HEK293 (cell line): ENCODE results near the gene PPP1R12C.

Experiments
- CTCF ChIA-PET: fragments of 350-600 bp; formaldehyde crosslinking; extraction: SDS; loops from one replicate; lab custom pipeline; 2021; ENCODE audit warnings: antibody characterized with exemption; lab: Yijun Ruan, JAX
- POLR2A ChIA-PET: fragments of 300-600 bp; formaldehyde crosslinking; extraction: SDS; loops from one replicate; lab custom pipeline; 2020; ENCODE audit warnings: antibody characterized with exemption, inconsistent platforms; lab: Yijun Ruan, JAX
- H3K27ac ChIP-seq: fragments of 200-500 bp; sonication (Bioruptor generic); 2 replicates; pipeline ENCODE4 v1.5.1; 2014; ENCODE audit warnings: low read depth, low read length, control low read depth, inconsistent platforms; ENCODE audit errors: extremely low read depth
- H3K36me3 ChIP-seq, 2 experiments: fragments of 200-500 bp in 1 of 2; sonication (Bioruptor generic) in 1 of 2; 1 replicate in 1 of 2; 2 replicates in 1 of 2; pipeline ENCODE4 v1.5.1; 2014 to 2017; ENCODE audit warnings: inconsistent platforms in 2 of 2, low read length in 2 of 2; ENCODE audit not compliant: control insufficient read depth in 2 of 2, insufficient read depth in 1 of 2
- H3K4me1 ChIP-seq: fragments of 200-500 bp; sonication (Bioruptor generic); 2 replicates; pipeline ENCODE4 v1.5.1; 2014; ENCODE audit warnings: mild to moderate bottlenecking, low read length, inconsistent platforms; ENCODE audit not compliant: control insufficient read depth, insufficient read depth
- H3K4me3 ChIP-seq: 2 replicates; pipeline ENCODE4 v1.5.1; 2011; ENCODE audit warnings: low read depth, mild to moderate bottlenecking, control low read depth, low read length, moderate library complexity
- H3K9me3 ChIP-seq: fragments of 200-500 bp; sonication (Bioruptor generic); 2 replicates; pipeline ENCODE4 v1.5.1; 2014; ENCODE audit warnings: low read depth, low read length, inconsistent platforms; ENCODE audit not compliant: control insufficient read depth, insufficient read depth
- CTCF ChIP-seq: fragments of 450-650 bp; formaldehyde crosslinking; IDR thresholded peaks from 2 replicates; pipeline ENCODE4 v1.5.1; 2016; ENCODE audit warnings: missing biosample characterization, missing genetic modification characterization
- GLIS1 ChIP-seq: fragments of 450-650 bp; formaldehyde crosslinking; IDR thresholded peaks from 2 replicates; pipeline ENCODE4 v1.5.1; 2016; ENCODE audit warnings: missing biosample characterization, missing genetic modification characterization
- HOXD13 ChIP-seq: sonication (generic); formaldehyde crosslinking; IDR thresholded peaks from 2 replicates; pipeline ENCODE4 v1.8.0; 2022; ENCODE audit warnings: missing genetic modification reagents, borderline replicate concordance
- KLF16 ChIP-seq: fragments of 450-650 bp; formaldehyde crosslinking; IDR thresholded peaks from 2 replicates; pipeline ENCODE4 v1.5.1; 2017; ENCODE audit warnings: missing biosample characterization, missing genetic modification characterization
- KLF8 ChIP-seq: fragments of 450-650 bp; formaldehyde crosslinking; IDR thresholded peaks from 2 replicates; pipeline ENCODE4 v1.5.1; 2016; ENCODE audit warnings: missing biosample characterization, missing genetic modification characterization
- KLF9 ChIP-seq: fragments of 450-650 bp; formaldehyde crosslinking; IDR thresholded peaks from 2 replicates; pipeline ENCODE4 v1.5.1; 2016; ENCODE audit warnings: missing biosample characterization, missing genetic modification characterization, low read depth
- SP2 ChIP-seq: fragments of 450-650 bp; formaldehyde crosslinking; IDR thresholded peaks from 2 replicates; pipeline ENCODE4 v1.5.1; 2016; ENCODE audit warnings: missing biosample characterization, missing genetic modification characterization
- SP3 ChIP-seq: fragments of 450-650 bp; formaldehyde crosslinking; IDR thresholded peaks from 2 replicates; pipeline ENCODE4 v1.5.1; 2016; ENCODE audit warnings: missing biosample characterization, missing genetic modification characterization
- SP7 ChIP-seq: fragments of 450-650 bp; formaldehyde crosslinking; IDR thresholded peaks from 2 replicates; pipeline ENCODE4 v1.5.1; 2016; ENCODE audit warnings: missing biosample characterization, missing genetic modification characterization
- ZBTB26 ChIP-seq: fragments of 450-650 bp; formaldehyde crosslinking; optimal IDR thresholded peaks from 2 replicates; pipeline ENCODE3; 2016; ENCODE audit warnings: missing biosample characterization, mild to moderate bottlenecking, missing genetic modification characterization
- ZFP3 ChIP-seq: fragments of 450-650 bp; formaldehyde crosslinking; IDR thresholded peaks from 2 replicates; pipeline ENCODE4 v1.5.1; 2016; ENCODE audit warnings: low read depth, missing biosample characterization, missing genetic modification characterization
- ZNF10 ChIP-seq: fragments of 450-650 bp; formaldehyde crosslinking; IDR thresholded peaks from 2 replicates; pipeline ENCODE4 v1.5.1; 2017; ENCODE audit warnings: missing biosample characterization, missing genetic modification characterization
- ZNF175 ChIP-seq: fragments of 450-650 bp; formaldehyde crosslinking; IDR thresholded peaks from 2 replicates; pipeline ENCODE4 v1.5.1; 2016; ENCODE audit warnings: missing biosample characterization, missing genetic modification characterization
- ZNF184 ChIP-seq: fragments of 450-650 bp; IDR thresholded peaks from 2 replicates; pipeline ENCODE4 v1.5.1; 2018; ENCODE audit warnings: missing biosample characterization, mild to moderate bottlenecking, missing genetic modification characterization
- ZNF274 ChIP-seq, 2 experiments: fragments of 200-500 bp in 1 of 2; fragments of 450-650 bp in 1 of 2; sonication (Bioruptor generic) in 1 of 2; formaldehyde crosslinking in 1 of 2; IDR thresholded peaks; 2 replicates each; pipeline versions ENCODE4 v1.5.1 to v1.6.1; 2014 to 2016; ENCODE audit warnings: borderline replicate concordance in 1 of 2, inconsistent platforms in 1 of 2, low read length in 1 of 2, missing biosample characterization in 1 of 2, missing genetic modification characterization in 1 of 2
- ZNF518A ChIP-seq: fragments of 450-650 bp; formaldehyde crosslinking; conservative IDR thresholded peaks from 2 replicates; pipeline ENCODE4 v1.5.1; 2016; ENCODE audit warnings: low read depth, missing biosample characterization, missing genetic modification characterization
- ZNF549 ChIP-seq: fragments of 450-650 bp; IDR thresholded peaks from 2 replicates; pipeline ENCODE4 v1.5.1; 2018; ENCODE audit warnings: missing biosample characterization, missing genetic modification characterization, mild to moderate bottlenecking, inconsistent platforms, moderate library complexity
- ZNF610 ChIP-seq: fragments of 450-650 bp; formaldehyde crosslinking; IDR thresholded peaks from 2 replicates; pipeline ENCODE4 v1.5.1; 2016; ENCODE audit warnings: missing biosample characterization, missing genetic modification characterization, borderline replicate concordance
- ZNF76 ChIP-seq: fragments of 450-650 bp; formaldehyde crosslinking; IDR thresholded peaks from 2 replicates; pipeline ENCODE4; 2016; ENCODE audit warnings: low read depth, missing biosample characterization, missing genetic modification characterization, borderline replicate concordance
- ZSCAN30 ChIP-seq: fragments of 450-650 bp; IDR thresholded peaks from 2 replicates; pipeline ENCODE4 v1.5.1; 2018; ENCODE audit warnings: missing biosample characterization, mild to moderate bottlenecking, missing genetic modification characterization, moderate library complexity
- ZXDB ChIP-seq: fragments of 450-650 bp; formaldehyde crosslinking; IDR thresholded peaks from 2 replicates; pipeline ENCODE4 v1.5.1; 2016; ENCODE audit warnings: missing biosample characterization, missing genetic modification characterization
- TF ChIP-seq, protein P1 (sequence below): fragments of 450-650 bp; formaldehyde crosslinking; IDR thresholded peaks from 2 replicates; pipeline ENCODE4; 2016; ENCODE audit warnings: missing biosample characterization, missing genetic modification characterization
- TF ChIP-seq, protein P2 (sequence below): fragments of 450-650 bp; formaldehyde crosslinking; IDR thresholded peaks from 2 replicates; pipeline ENCODE4 v1.5.1; 2016; ENCODE audit warnings: missing biosample characterization, missing genetic modification characterization

PPP1R12C gene

DNA sequence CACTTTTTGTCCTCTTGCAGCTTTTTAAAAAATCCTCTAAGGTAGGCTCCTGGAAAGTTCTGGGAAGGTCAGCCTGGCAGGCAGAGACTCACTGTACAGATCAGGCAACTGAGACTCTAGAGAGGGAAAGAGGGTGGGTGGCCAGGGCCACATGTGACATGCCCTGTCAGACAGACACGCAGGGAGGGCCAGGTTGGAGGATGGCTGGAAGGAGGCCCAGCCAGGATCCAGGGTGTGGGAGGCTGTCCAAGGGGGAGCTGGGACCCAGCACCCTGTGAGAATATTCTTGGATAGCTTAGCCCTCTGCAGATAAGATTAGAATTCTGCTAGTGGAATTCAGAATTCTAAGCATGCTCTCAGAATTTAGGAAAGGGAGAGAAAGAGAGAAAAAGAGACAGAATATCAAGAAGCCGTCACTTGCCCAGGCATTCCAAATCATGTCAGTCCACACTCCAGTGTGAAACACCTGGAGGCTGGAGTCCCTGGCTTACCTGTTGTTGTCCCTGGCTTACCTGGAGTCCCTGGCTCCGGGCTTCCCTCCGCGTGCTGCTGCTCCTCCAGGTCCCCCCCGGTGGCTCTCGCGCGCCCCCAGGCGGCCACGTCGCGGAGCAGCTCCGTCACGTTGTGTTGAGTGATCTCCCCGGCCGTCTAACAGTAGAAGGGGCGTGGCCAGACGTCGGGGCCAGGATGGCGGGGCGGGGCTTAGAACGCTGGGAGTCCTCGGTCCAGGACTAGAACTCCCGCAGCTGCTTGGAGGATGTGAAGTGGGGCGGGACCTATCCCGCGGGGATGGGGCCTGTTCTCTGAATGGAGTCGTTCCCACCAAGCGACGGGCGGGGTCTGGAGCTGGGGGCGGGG lies 42.9 kb upstream of the PPP1R12C start (continued):
- TF ChIP-seq ZNF518A (tag by site-specific recombination) = no peak
- peak; percentile 73 for TF ChIP-seq SP3 (tag by site-specific recombination)
- peak; percentile 70; the same call in 1 of the 2 replicates for TF ChIP-seq KLF8 (tag by site-specific recombination)
- peak; percentile 89 for TF ChIP-seq KLF9
- TF ChIP-seq ZSCAN30 = peak; percentile 73
- TF ChIP-seq GLIS1 (tag by site-specific recombination) = peak; percentile 49
- peak; percentile 74 for TF ChIP-seq SP7
- TF ChIP-seq ZXDB (tag by site-specific recombination) = peak; percentile 57; the same call in 1 of the 2 replicates

- no peaks in the 10 kb centered on the region for H3K9me3 ChIP-seq
- ChIA-PET POLR2A (interaction anchor here (0.7 to 2.8 kb wide), 5 partner anchors 12 to 248 kb away, joined by 3 to 19 read pairs (median 3); partner anchors contain the start of genes PPP1R12C and UBE2S), CTCF (interaction anchor here (0.6 to 4.5 kb wide), 30 partner anchors 10 to 770 kb away, joined by 3 to 107 read pairs (median 4); partner anchors contain the start of genes NLRP11 and TNNT1)
- no peak overlapping the region for H3K4me3 ChIP-seq
- H3K4me1 ChIP-seq = peaks cover 6% of the 10 kb centered on the region
- H3K27ac ChIP-seq = no peak overlapping the region
- no peaks in the 10 kb centered on the region for H3K36me3 ChIP-seq
- no peak for TF ChIP-seq ZNF549
- no peak for TF ChIP-seq ZNF175
- peak; percentile 97 for TF ChIP-seq GLIS1 (tag by site-specific recombination)
- TF ChIP-seq KLF16 (tag by site-specific recombination) = no peak
- no peak for TF ChIP-seq ZNF274 (IDR thresholded peaks at IDR 0.05; ENCODE audit: low read length)
- TF ChIP-seq ZNF274 (tag by site-specific recombination; IDR thresholded peaks at IDR 0.05; ENCODE audit: borderline replicate concordance) = no peak
- 0 out of 2 replicates have a peak, but pooled peaks have one; percentile 45 for TF ChIP-seq ZNF184 (tag by site-specific recombination)
- no peak for TF ChIP-seq CTCF (tag by site-specific recombination)
- no peak for TF ChIP-seq ZFP3 (tag by site-specific recombination)
- TF ChIP-seq ZNF610 (tag by site-specific recombination) = no peak
- no peak for TF ChIP-seq ZNF10
- peak; percentile 81 for TF ChIP-seq SP2
- TF ChIP-seq, protein P1, sequence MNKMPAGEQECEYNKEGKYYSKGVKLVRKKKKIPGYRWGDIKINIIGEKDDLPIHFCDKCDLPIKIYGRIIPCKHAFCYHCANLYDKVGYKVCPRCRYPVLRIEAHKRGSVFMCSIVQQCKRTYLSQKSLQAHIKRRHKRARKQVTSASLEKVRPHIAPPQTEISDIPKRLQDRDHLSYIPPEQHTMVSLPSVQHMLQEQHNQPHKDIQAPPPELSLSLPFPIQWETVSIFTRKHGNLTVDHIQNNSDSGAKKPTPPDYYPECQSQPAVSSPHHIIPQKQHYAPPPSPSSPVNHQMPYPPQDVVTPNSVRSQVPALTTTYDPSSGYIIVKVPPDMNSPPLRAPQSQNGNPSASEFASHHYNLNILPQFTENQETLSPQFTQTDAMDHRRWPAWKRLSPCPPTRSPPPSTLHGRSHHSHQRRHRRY (tag by site-specific recombination) = no peak
- no peak for TF ChIP-seq HOXD13 (CRISPR knock-in tag)
- no peak for TF ChIP-seq ZBTB26 (tag by site-specific recombination)
- TF ChIP-seq ZNF76 (tag by site-specific recombination) = no peak
- TF ChIP-seq, protein P2, sequence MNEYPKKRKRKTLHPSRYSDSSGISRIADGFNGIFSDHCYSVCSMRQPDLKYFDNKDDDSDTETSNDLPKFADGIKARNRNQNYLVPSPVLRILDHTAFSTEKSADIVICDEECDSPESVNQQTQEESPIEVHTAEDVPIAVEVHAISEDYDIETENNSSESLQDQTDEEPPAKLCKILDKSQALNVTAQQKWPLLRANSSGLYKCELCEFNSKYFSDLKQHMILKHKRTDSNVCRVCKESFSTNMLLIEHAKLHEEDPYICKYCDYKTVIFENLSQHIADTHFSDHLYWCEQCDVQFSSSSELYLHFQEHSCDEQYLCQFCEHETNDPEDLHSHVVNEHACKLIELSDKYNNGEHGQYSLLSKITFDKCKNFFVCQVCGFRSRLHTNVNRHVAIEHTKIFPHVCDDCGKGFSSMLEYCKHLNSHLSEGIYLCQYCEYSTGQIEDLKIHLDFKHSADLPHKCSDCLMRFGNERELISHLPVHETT (tag by site-specific recombination) = no peak
Observed at GRCh38 chr19:55158848-55159749, 41.7 kb upstream of the PPP1R12C start.
